ENCODE results near the gene TRAPPC4.

TRAPPC4 gene

GRCh38 chr11:119067371-119068222 is 49.0 kb downstream of the TRAPPC4 start, which contains the start of gene VPS11:
VPS11 (plus strand) TSS chr11:119067818; CDS start chr11:119067824, 6 bp downstream.
- peak; percentile 94 to 96 for DNase-seq (ENCODE audit: low read depth in 1 of 2, low spot score in 1 of 2)

Measured in stimulated activated CD4-positive, alpha-beta T cell treated with anti-CD3 and anti-CD28 coated beads, Interleukin-15, amount 100 ng/mL, for 1 hour (primary cell).